Fibroblast of pulmonary artery (primary cell): Measurements from ENCODE around the gene CFAP221.
"Not testable (repeated sequence)": the region's sequence is repeated elsewhere in the genome, so short reads cannot be mapped to it uniquely, and the experiment has no call there.

ENCODE experiments used
- DNase-seq: peaks from one replicate; pipeline ENCODE4 v3.0.0-alpha.2; 2010; ENCODE audit warnings: low read depth
- H3K4me3 ChIP-seq: replicated peaks from 2 replicates; pipeline ENCODE4 v1.5.1; 2011; ENCODE audit warnings: low read depth, mild to moderate bottlenecking, control low read depth, low read length, moderate library complexity
- CTCF ChIP-seq: IDR thresholded peaks from 2 replicates; pipeline ENCODE4 v1.5.1; 2011; ENCODE audit warnings: mild to moderate bottlenecking, control low read depth, low read length, inconsistent platforms; ENCODE audit errors: missing control alignments

CFAP221 gene

GRCh38 chr2:119598596-119599263 lies 54.5 kb downstream of the CFAP221 start:
- DNase-seq, result no peak
- TF ChIP-seq CTCF, result no peak

GRCh38 chr2:119599384-119599783 lies 55.1 kb downstream of the CFAP221 start:
- no peak for TF ChIP-seq CTCF
- H3K4me3 ChIP-seq, result no peak overlapping the region

More at GRCh38 chr2:119598596-119599263, 54.5 kb downstream of the CFAP221 start:
- H3K4me3 ChIP-seq, result no peak overlapping the region

GRCh38 chr2:119605096-119605495 lies 60.8 kb downstream of the CFAP221 start:
- no peak for DNase-seq
- H3K4me3 ChIP-seq, result no peak overlapping the region
- TF ChIP-seq CTCF, result no peak

More at GRCh38 chr2:119599384-119599783, 55.1 kb downstream of the CFAP221 start:
- no peak for DNase-seq

GRCh38 chr2:119606674-119607073 lies 62.4 kb downstream of the CFAP221 start:
- no peak overlapping the region for H3K4me3 ChIP-seq
- no peak for TF ChIP-seq CTCF
- DNase-seq, result no peak

- no peak for TF ChIP-seq CTCF
- H3K4me3 ChIP-seq, result no peak overlapping the region
- DNase-seq, result no peak
Observed at GRCh38 chr2:119608553-119608952, 64.3 kb downstream of the CFAP221 start.

GRCh38 chr2:119609337-119609736 lies 65.1 kb downstream of the CFAP221 start:
- no peak for DNase-seq
- H3K4me3 ChIP-seq, result no peak overlapping the region
- TF ChIP-seq CTCF, result no peak

GRCh38 chr2:119614140-119614539 lies 69.9 kb downstream of the CFAP221 start:
- not testable (repeated sequence) for DNase-seq, H3K4me3 ChIP-seq
